DND-41 (cell line): ENCODE measurements around the gene PNN.
"Not testable (repeated sequence)": the region's sequence is repeated elsewhere in the genome, so short reads cannot be mapped to it uniquely, and the experiment has no call there.

ENCODE experiments used
- ATAC-seq: fragments of 200-7000 bp; cut with Tn5 transposase; 3 replicates; pipeline ENCODE4 v1.9.1; 2021; ENCODE audit warnings: low read depth; ENCODE audit not compliant: insufficient read depth
- DNase-seq: peaks from one replicate; pipeline ENCODE4 v3.0.0-alpha.2; 2020
- H2AFZ ChIP-seq: 2 replicates; pipeline ENCODE4 v1.6.0; 2012; ENCODE audit warnings: low read depth, low read length
- H3K27ac ChIP-seq: 2 replicates; pipeline ENCODE4 v1.5.1; 2012; ENCODE audit warnings: low read length, inconsistent platforms
- H3K27me3 ChIP-seq: fragments of 200-600 bp; sonication (generic); 2 replicates; pipeline ENCODE4 v1.6.0; 2012; ENCODE audit warnings: low read length, mild to moderate bottlenecking, inconsistent platforms; ENCODE audit not compliant: insufficient read depth, poor library complexity
- H3K36me3 ChIP-seq: 2 replicates; pipeline ENCODE4 v1.5.1; 2012; ENCODE audit warnings: low read length, inconsistent platforms; ENCODE audit not compliant: insufficient read depth
- H3K4me1 ChIP-seq: 2 replicates; pipeline ENCODE4 v1.5.1; 2012; ENCODE audit warnings: mild to moderate bottlenecking, low read length; ENCODE audit not compliant: insufficient read depth
- H3K4me2 ChIP-seq: 2 replicates; pipeline ENCODE4 v1.6.0; 2012; ENCODE audit warnings: mild to moderate bottlenecking, moderate library complexity, low read length, inconsistent platforms; ENCODE audit not compliant: insufficient read depth
- H3K4me3 ChIP-seq, 2 experiments: fragments of 200-600 bp in 1 of 2; shearing (Covaris generic) in 1 of 2; 2 replicates each; pipeline ENCODE4 v1.5.1; 2012 to 2016; ENCODE audit warnings: inconsistent platforms in 2 of 2, low read length in 2 of 2, mild to moderate bottlenecking in 2 of 2, low read depth in 1 of 2, moderate library complexity in 1 of 2
- H3K79me2 ChIP-seq: 2 replicates; pipeline ENCODE4 v1.6.0; 2012; ENCODE audit warnings: low read length, inconsistent platforms; ENCODE audit not compliant: insufficient read depth
- H3K9ac ChIP-seq: 2 replicates; pipeline ENCODE4 v1.6.0; 2012; ENCODE audit warnings: low read depth, mild to moderate bottlenecking, inconsistent platforms, low read length, moderate library complexity
- H3K9me3 ChIP-seq: 2 replicates; pipeline ENCODE4 v1.5.1; 2012; ENCODE audit warnings: low read length, moderate library complexity, mild to moderate bottlenecking, inconsistent platforms; ENCODE audit not compliant: insufficient read depth, severe bottlenecking
- H4K20me1 ChIP-seq: 2 replicates; pipeline ENCODE4 v1.6.0; 2012; ENCODE audit warnings: low read length; ENCODE audit not compliant: insufficient read depth
- EZH2 ChIP-seq: IDR thresholded peaks from 3 replicates; pipeline ENCODE4 v1.6.1; 2012; ENCODE audit warnings: borderline replicate concordance, low read depth, mild to moderate bottlenecking, moderate library complexity, low read length, inconsistent platforms; ENCODE audit not compliant: severe bottlenecking
- TF ChIP-seq, protein P1 (sequence below): IDR thresholded peaks from 2 replicates; pipeline ENCODE4 v1.5.1; 2012; ENCODE audit warnings: borderline replicate concordance, low read length, moderate library complexity, mild to moderate bottlenecking; ENCODE audit not compliant: poor library complexity, severe bottlenecking; ENCODE audit errors: extremely low read depth

PNN gene

DNA sequence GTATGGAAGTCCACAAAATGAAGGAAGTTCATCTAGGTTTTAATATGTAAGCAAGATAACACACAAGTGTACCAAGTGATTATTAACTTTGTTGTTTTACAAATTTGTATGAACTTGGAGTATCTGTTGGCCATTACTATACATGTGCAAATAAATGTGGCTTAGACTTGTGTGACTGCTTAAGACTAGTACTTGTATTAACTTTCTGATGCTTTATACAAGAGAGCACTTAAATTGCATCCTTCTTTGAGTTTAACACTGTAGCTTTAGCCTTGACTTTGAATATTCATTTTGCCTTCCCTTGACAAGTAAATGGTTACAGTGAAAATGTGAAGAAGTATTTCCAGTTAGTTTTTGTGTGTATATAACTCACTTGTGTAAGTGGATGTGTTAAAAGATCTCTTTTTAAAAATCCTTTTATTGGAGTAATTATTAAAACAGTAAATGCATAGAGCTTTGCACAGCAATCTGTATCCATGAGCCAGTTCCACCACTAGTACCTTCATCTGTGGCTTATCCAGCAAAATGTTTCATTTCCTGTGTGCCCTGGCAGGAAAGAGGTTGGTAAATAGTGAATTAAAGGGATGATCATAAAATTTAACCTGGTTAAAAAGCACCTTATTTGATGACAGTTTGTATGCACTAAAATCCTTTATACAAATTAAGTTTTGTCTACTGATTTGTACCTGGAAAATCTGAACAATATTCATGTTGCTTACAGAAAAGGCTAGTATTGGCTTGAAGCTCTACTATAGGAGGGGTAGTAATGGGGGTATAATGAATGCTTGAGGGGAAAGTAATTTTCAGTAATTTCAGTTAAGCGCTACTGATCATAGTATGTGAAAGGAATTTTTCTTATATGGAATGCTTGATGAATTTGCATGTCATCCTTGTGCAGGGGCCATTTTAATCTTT, 8.0 kb downstream of the PNN start:
- Histone ChIP-seq H3K9me3 (no peaks in the 10 kb centered on the region), H3K27me3 (no peaks in the 10 kb centered on the region), H3K4me3 (no peak overlapping the region), H3K9ac (no peak overlapping the region), H4K20me1 (peaks cover 41% of the 10 kb centered on the region; the same call in 1 of the 2 replicates), H3K4me1 (peaks cover 8% of the 10 kb centered on the region; the same call in 1 of the 2 replicates), H3K36me3 (peaks cover 63% of the 10 kb centered on the region), H3K4me2 (no peak overlapping the region), H2AFZ (no peak overlapping the region), H3K79me2 (peaks cover 21% of the 10 kb centered on the region), H3K27ac (no peak overlapping the region)
- ATAC-seq (no peak), DNase-seq (no peak)
- TF ChIP-seq, protein P1, sequence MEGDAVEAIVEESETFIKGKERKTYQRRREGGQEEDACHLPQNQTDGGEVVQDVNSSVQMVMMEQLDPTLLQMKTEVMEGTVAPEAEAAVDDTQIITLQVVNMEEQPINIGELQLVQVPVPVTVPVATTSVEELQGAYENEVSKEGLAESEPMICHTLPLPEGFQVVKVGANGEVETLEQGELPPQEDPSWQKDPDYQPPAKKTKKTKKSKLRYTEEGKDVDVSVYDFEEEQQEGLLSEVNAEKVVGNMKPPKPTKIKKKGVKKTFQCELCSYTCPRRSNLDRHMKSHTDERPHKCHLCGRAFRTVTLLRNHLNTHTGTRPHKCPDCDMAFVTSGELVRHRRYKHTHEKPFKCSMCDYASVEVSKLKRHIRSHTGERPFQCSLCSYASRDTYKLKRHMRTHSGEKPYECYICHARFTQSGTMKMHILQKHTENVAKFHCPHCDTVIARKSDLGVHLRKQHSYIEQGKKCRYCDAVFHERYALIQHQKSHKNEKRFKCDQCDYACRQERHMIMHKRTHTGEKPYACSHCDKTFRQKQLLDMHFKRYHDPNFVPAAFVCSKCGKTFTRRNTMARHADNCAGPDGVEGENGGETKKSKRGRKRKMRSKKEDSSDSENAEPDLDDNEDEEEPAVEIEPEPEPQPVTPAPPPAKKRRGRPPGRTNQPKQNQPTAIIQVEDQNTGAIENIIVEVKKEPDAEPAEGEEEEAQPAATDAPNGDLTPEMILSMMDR: no peak
- TF ChIP-seq EZH2: no peak

- not testable (repeated sequence) for ATAC-seq, H3K4me2 ChIP-seq, H3K4me1 ChIP-seq, DNase-seq, H3K9me3 ChIP-seq, H3K27me3 ChIP-seq, H2AFZ ChIP-seq, H3K9ac ChIP-seq, H3K27ac ChIP-seq, H3K4me3 ChIP-seq
- H3K36me3 ChIP-seq: peaks cover 56% of the 10 kb centered on the region
- H4K20me1 ChIP-seq: peaks cover 36% of the 10 kb centered on the region; the same call in 1 of the 2 replicates
- peaks cover 16% of the 10 kb centered on the region for H3K79me2 ChIP-seq
Observed at GRCh38 chr14:39183685-39184003, 8.6 kb downstream of the PNN start.

GRCh38 chr14:39184628-39185255, 9.7 kb downstream of the PNN start:
- Histone ChIP-seq H3K27me3 (no peaks in the 10 kb centered on the region), H4K20me1 (peaks cover 30% of the 10 kb centered on the region; the same call in 1 of the 2 replicates), H3K4me3 (no peak overlapping the region), H3K9ac (no peak overlapping the region), H3K9me3 (no peaks in the 10 kb centered on the region), H3K27ac (no peak overlapping the region), H3K79me2 (peaks cover 11% of the 10 kb centered on the region; the same call in 1 of the 2 replicates), H3K36me3 (peaks cover 45% of the 10 kb centered on the region), H2AFZ (no peak overlapping the region), H3K4me1 (peaks cover 5% of the 10 kb centered on the region; the same call in 1 of the 2 replicates), H3K4me2 (no peak overlapping the region)
- ATAC-seq (peak; percentile 25; the same call in 2 of the 3 replicates), DNase-seq (no peak)
- TF ChIP-seq, protein P1: no peak
- TF ChIP-seq EZH2: no peak
